Aorta (tissue), 5 donors: ENCODE data around the gene SLC9C2. TPM values are rescaled to one million over a fixed set of nuclear protein-coding genes. Genes with fewer than 3 reads are reported as not detected.
"Not testable (repeated sequence)": the region's sequence is repeated elsewhere in the genome, so short reads cannot be mapped to it uniquely, and the experiment has no call there.

Experiments
- ATAC-seq: fragments of 200-7000 bp; cut with Tn5 transposase; one replicate; pipeline ENCODE4 v1.9.1; 2022; ENCODE audit warnings: moderate library complexity; ENCODE audit not compliant: low FRiP score
- DNase-seq, 2 donors: peaks; one replicate each; pipeline ENCODE4 v3.0.0-alpha.2; 2020
- H3K27ac ChIP-seq, 2 donors: one replicate each; pipeline ENCODE4 v1.5.1; 2013; ENCODE audit warnings: low read length in 2 of 2, mild to moderate bottlenecking in 2 of 2, moderate library complexity in 2 of 2, control low read depth in 1 of 2, inconsistent platforms in 1 of 2, low read depth in 1 of 2
- H3K27me3 ChIP-seq, 2 donors: one replicate each; pipeline ENCODE4 v1.6.1; 2013; ENCODE audit warnings: control low read depth in 1 of 2, low read length in 1 of 2, mild to moderate bottlenecking in 1 of 2, moderate library complexity in 1 of 2; ENCODE audit not compliant: insufficient read depth in 2 of 2, control insufficient read depth in 1 of 2
- H3K36me3 ChIP-seq, 2 donors: one replicate each; pipeline ENCODE4 v1.6.1; 2013; ENCODE audit warnings: control low read depth in 1 of 2, low read length in 1 of 2, mild to moderate bottlenecking in 1 of 2; ENCODE audit not compliant: insufficient read depth in 2 of 2, control insufficient read depth in 1 of 2
- H3K4me1 ChIP-seq, 2 donors: one replicate each; pipeline ENCODE4 v1.6.1; 2013; ENCODE audit warnings: low read length in 2 of 2, control low read depth in 1 of 2, mild to moderate bottlenecking in 1 of 2, moderate library complexity in 1 of 2; ENCODE audit not compliant: insufficient read depth in 2 of 2, control insufficient read depth in 1 of 2
- H3K4me3 ChIP-seq, 2 donors: one replicate each; pipeline ENCODE4 v1.5.1; 2013; ENCODE audit warnings: low read length in 2 of 2, control low read depth in 1 of 2, mild to moderate bottlenecking in 1 of 2
- H3K9me3 ChIP-seq: one replicate; pipeline ENCODE4 v1.6.1; 2013; ENCODE audit warnings: mild to moderate bottlenecking, low read length; ENCODE audit not compliant: control insufficient read depth
- WGBS, 2 donors: extraction: QIAGEN DNeasy Blood & Tissue Kit; methylation state at CpG; one replicate each; pipeline ENCODE4 v1.1.7; 2013; 5-methylcytosine and 5-hydroxymethylcytosine counted together
- intact Hi-C, 2 donors: fragments of 100-400 bp; cut with DNase I; formaldehyde crosslinking; loops; one replicate each; pipeline versions ENCODE4 v1.14.2 to v1.15.0; 2022
- long read RNA-seq, 2 donors: library from polyadenylated mRNA; unstranded; transcript quantifications; one replicate each; pipeline ENCODE4 v2.0.0, GENCODE V29; 2020 to 2021
- polyA plus RNA-seq, 2 donors: library from polyadenylated mRNA; stranded (reverse); fragments of 200-250 nt; gene quantifications; one replicate each; pipeline ENCODE4 v1.2.3, GENCODE V29; 2013
- total RNA-seq, 2 donors: library from RNA; stranded (reverse); fragmentation: NEBNext Ultra II Directional; extraction: Animal tissue kit (Norgen Biotek cat#: 25700); gene quantifications; one replicate each; pipeline ENCODE4 v1.2.1, GENCODE V29; 2021
- donor health status: healthy with polysubstance abuse.
- donor health status: Bipolar disorder and iron deficiency.
- donor health status: DM: no; HTN: no; CAD: no.
- donor health status: DM: no; HTN: no; CAD: no.
- donor health status: DM: yes; HTN: yes; CAD: no.

SLC9C2 gene
- not detected for total RNA-seq
- polyA plus RNA-seq: not detected
- long read RNA-seq, donor 1: 0 reads
- long read RNA-seq, donor 2: 0 reads

- H3K27ac ChIP-seq: no peak within 1 kb of the TSS
- intact Hi-C loops: loop anchor here in 1 of 2 donors (10.0 kb wide), 1 partner anchor 168 kb away; no protein-coding TSS in a partner anchor
- 12% methylated on average over 5 of the region's 5 CpGs for WGBS, 2 donors
- H3K36me3 ChIP-seq: no peaks in the 10 kb centered on the region
- peak within 1 kb of the TSS; percentile 23 to 41 for H3K4me3 ChIP-seq
- H3K4me1 ChIP-seq: no peaks in the 10 kb centered on the region
- no peaks in the 10 kb centered on the region for H3K9me3 ChIP-seq
- H3K27me3 ChIP-seq: peaks cover 0 to 1% of the 10 kb centered on the region in 2 donors
- ATAC-seq: no peak
- DNase-seq: no peak
These were observed at the start of gene SLC9C2 for GRCh38 chr1:173603056-173603591. SLC9C2 (minus strand) TSS chr1:173603072; CDS start chr1:173601776, 1,296 bp downstream.

DNA sequence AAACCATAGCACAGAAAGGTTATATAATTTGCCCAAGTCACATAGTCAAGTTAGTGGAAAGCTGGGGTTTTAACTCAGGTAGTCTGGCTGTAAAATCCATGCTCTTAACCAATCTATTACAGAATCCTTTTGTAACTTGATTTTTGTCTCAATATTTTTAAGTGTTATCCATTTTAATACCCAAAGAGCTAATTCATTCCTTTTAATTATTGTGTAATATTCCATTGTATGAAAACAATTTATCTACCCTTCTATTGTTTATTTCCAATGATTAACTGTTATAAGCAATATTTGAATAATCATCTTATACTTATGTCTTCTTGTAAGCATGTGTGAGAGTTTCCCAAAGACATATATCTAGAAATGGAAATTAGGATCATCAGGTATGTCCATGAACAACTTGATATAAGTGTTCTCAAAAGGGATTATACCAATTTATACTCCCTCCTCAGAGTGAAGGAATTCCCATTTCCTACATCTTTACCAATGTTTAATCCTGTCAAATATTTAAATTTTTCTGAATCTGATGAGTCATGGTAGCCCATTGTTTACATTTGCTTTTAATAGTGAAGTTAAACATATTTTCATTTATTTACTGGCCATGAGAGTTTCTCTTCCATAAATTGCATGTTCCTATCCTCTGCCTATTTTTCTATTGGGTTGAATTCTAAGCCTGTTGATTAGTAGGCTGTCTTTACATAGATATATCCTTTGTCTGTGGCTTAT, 46.2 kb upstream of the SLC9C2 start:
- H3K27ac ChIP-seq: no peak overlapping the region
- H3K4me1 ChIP-seq: no peaks in the 10 kb centered on the region
- no peak overlapping the region for H3K4me3 ChIP-seq
- intact Hi-C loops: no loop called here
- no peaks in the 10 kb centered on the region for H3K27me3 ChIP-seq
- no peaks in the 10 kb centered on the region for H3K9me3 ChIP-seq
- DNase-seq (no peak), ATAC-seq (no peak)
- no peaks in the 10 kb centered on the region for H3K36me3 ChIP-seq

DNA sequence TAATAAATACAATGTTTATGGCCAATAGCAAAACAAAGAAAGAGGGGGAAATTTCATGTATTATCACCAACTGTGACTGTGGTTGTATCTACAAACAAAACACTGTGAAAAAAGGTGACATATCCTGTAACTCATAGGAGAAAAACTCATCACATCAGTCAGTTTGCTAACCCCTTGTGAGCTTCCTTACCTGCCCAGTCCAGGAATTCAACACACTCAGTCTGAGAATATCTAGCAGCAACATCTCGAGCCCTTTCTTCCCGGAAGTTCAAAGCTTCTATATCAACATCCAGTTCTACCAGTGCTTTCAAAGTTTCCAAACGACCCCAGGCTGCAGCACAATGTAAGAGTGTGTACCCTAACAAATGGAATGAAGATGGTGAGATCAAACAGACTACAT, 43.8 kb upstream of the SLC9C2 start:
- intact Hi-C loops: no loop called here
- Histone ChIP-seq H3K27me3 (no peaks in the 10 kb centered on the region), H3K4me1 (no peaks in the 10 kb centered on the region), H3K27ac (no peak overlapping the region), H3K9me3 (no peaks in the 10 kb centered on the region), H3K4me3 (no peak overlapping the region), H3K36me3 (no peaks in the 10 kb centered on the region)
- WGBS, 2 donors: 62 to 63% methylated on average over 3 of the region's 3 CpGs
- ATAC-seq (no peak), DNase-seq (no peak)

GRCh38 chr1:173642450-173643139, 39.7 kb upstream of the SLC9C2 start:
- 86 to 87% methylated on average over 4 of the region's 4 CpGs for WGBS, 2 donors
- ATAC-seq, H3K27ac ChIP-seq, H3K4me3 ChIP-seq, H3K9me3 ChIP-seq, intact Hi-C loops, H3K27me3 ChIP-seq, DNase-seq, H3K4me1 ChIP-seq, H3K36me3 ChIP-seq: not testable (repeated sequence)

DNA sequence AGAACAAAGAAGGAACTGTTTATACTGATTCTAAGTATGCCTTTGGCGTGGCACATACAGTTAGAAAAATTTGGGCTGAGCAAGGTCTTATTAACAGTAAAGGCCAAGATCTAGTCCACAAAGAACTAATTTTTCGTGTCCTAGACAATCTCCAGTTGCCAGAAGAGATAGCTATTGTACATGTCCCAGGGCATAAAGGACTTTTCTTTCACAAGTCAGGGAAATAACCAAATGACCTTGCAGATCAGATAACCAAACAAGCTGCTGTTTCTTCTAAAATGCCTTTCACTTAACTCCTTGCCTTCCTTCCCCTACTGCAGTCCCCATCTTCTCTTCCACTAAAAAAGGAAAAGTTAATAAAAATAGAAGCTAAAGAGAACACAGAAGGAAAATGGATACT, 36.2 kb upstream of the SLC9C2 start:
- Histone ChIP-seq H3K9me3 (peaks cover 5% of the 10 kb centered on the region), H3K36me3 (no peaks in the 10 kb centered on the region), H3K4me1 (no peaks in the 10 kb centered on the region), H3K27ac (no peak overlapping the region), H3K27me3 (no peaks in the 10 kb centered on the region), H3K4me3 (no peak overlapping the region)
- ATAC-seq (no peak), DNase-seq (no peak)
- WGBS, 2 donors: 39 to 47% methylated on average over 2 of the region's 2 CpGs
- intact Hi-C loops: no loop called here

DNA sequence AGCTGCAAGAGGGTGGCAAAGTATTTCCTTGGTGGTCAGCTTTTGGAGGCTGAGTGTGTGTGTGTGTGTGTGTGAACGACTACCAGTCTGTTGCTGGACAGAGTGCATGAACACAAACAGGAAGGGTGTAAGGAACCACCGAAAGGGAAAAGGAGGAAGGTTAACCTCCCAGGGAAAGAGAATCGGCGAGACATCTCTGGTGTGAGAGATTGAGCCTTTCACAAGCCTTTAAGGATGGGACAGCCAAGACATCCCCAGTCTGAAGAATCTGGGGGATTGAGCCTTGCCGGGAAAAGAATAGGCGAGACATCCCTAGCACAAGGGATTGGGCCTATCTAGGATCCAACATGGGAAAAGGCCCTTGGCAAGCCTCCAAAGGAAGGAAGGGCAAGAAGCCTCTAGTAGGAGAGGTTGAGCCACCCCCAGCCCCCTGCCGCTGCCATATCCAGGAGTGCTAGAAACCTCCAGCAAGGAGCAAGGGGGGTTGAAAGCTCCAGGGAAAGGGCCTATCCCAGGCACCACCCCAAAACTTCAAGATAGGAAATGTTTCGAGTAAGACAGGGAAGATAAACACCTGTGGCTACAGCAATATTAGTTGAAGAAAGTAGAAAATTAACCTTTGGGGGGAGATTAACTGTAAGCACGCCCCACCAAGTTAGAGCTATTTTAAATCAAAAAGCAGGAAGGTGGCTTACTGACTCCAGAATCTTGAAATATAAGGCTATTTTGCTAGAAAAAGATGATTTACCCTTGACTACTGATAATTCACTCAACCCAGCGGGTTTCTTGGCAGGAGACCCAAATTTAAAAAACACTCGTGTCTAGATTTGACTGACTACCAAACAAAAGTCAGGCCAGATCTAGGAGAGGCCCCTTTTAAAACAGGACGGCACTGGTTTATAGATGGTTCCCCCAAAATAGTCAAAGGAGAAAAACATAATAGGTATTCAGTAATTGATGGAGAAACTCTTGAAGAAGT, 35.5 kb upstream of the SLC9C2 start:
- Histone ChIP-seq H3K4me3 (no peak overlapping the region), H3K4me1 (no peaks in the 10 kb centered on the region), H3K27me3 (no peaks in the 10 kb centered on the region), H3K9me3 (peaks cover 5% of the 10 kb centered on the region), H3K27ac (no peak overlapping the region), H3K36me3 (no peaks in the 10 kb centered on the region)
- intact Hi-C loops: no loop called here
- WGBS, 2 donors: 71 to 73% methylated on average over 12 of the region's 12 CpGs
- DNase-seq (no peak), ATAC-seq (no peak)

DNA sequence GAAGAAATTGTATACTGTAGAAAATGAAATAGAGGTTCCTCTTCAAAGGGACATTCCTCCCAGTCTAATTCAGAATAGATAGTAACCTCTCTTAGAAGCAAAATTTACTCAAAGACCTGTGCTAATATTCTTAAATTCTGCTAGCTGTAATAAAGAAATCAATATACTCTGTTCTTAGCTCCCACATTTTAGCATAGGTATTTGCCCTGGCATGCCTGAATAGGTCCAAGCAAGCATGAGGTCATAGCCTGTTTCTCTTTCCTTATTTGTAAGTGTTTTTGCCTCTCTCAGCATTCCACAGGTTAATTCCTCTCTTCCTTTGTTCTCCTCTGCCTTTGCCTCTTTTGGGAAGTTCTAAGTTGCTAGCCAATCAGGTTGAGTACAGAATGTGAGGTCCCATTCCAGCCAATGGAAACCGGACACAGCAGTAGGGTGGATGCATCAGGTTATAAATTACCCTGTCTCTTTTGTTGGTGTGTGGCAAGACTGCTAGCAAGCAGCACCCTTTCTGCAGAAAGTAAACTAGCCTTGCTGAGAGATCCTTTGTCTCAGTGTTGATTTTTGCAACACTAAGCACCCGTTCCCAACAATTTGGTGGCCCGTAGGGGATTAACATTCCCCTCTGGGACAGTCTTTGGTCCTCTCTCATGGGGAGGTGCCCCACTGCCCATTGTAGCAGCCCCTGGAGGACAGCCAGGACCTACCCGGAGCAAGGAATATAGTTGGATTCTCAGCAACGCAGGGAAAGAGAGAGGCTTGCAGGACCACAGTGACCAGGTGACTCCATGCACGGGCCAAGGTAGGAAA, 34.6 kb upstream of the SLC9C2 start:
- H3K4me3 ChIP-seq, H3K27me3 ChIP-seq, H3K9me3 ChIP-seq, DNase-seq, H3K4me1 ChIP-seq, ATAC-seq, H3K27ac ChIP-seq, intact Hi-C loops, H3K36me3 ChIP-seq: not testable (repeated sequence)
- WGBS, 2 donors: 82 to 85% methylated on average over 6 of the region's 6 CpGs

DNA sequence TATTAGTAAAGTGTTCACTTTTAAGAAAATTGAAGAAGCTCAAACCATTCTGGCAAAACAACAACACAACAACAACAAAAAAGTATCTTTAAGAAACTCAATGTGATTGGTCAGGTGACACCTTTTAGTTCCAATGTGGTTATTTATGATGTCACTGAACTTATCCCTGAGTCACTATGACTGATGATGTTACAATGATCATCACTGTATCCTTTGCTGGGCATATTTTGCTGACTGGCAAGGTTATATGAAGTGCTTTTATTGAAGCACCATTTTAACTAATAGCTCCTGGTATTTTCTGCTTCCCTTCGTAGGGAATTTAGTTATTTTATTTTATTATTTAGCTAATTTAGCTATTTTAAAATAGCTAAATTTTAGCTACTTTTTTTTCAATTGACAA, 32.2 kb upstream of the SLC9C2 start, which contains the start of gene TEX50:
TEX50 (plus strand) TSS at position 223 of the 400 bp plus-strand sequence. CDS start 184 bp downstream, outside the sequence.
- H3K36me3 ChIP-seq: no peaks in the 10 kb centered on the region
- H3K4me3 ChIP-seq: no peak within 1 kb of the TSS
- ATAC-seq: no peak
- H3K4me1 ChIP-seq: no peaks in the 10 kb centered on the region
- DNase-seq: no peak
- H3K27ac ChIP-seq: no peak within 1 kb of the TSS
- intact Hi-C loops: no loop called here
- WGBS, 2 donors: 78 to 83% methylated on average over 1 of the region's 1 CpG
- no peaks in the 10 kb centered on the region for H3K27me3 ChIP-seq
- H3K9me3 ChIP-seq: peaks cover 3% of the 10 kb centered on the region
